Lower lobe of right lung (tissue), 2 donors: ENCODE measurements around the gene CRIP1. TPM values are rescaled to one million over a fixed set of nuclear protein-coding genes. Genes with fewer than 3 reads are reported as not detected.

Source experiments
- ATAC-seq, 2 donors: fragments of 200-7000 bp; cut with Tn5 transposase; one replicate each; pipeline ENCODE4 v1.9.1; 2020 to 2022; ENCODE audit warnings: mild to moderate bottlenecking in 2 of 2, moderate library complexity in 2 of 2
- DNase-seq: peaks from one replicate; pipeline ENCODE4 v3.0.0-alpha.2; 2020
- H3K27ac ChIP-seq: fragments of 200-600 bp; one replicate; pipeline ENCODE4 v1.8.0; 2022
- H3K27me3 ChIP-seq: fragments of 200-600 bp; one replicate; pipeline ENCODE4 v1.8.0; 2022; ENCODE audit warnings: low read depth
- H3K36me3 ChIP-seq: fragments of 200-600 bp; one replicate; pipeline ENCODE4 v1.8.0; 2022; ENCODE audit warnings: mild to moderate bottlenecking
- H3K4me1 ChIP-seq: fragments of 200-600 bp; one replicate; pipeline ENCODE4 v1.8.0; 2022
- H3K4me3 ChIP-seq: fragments of 200-600 bp; one replicate; pipeline ENCODE4 v1.8.0; 2022; ENCODE audit warnings: mild to moderate bottlenecking
- H3K9me3 ChIP-seq: fragments of 200-600 bp; one replicate; pipeline ENCODE4 v1.8.0; 2022
- CTCF ChIP-seq: fragments of 200-600 bp; IDR thresholded peaks from one replicate; pipeline ENCODE4 v1.8.0; 2022; ENCODE audit warnings: antibody characterized with exemption, mild to moderate bottlenecking
- intact Hi-C: fragments of 100-400 bp; cut with DNase I; formaldehyde crosslinking; loops from one replicate; pipeline ENCODE4 v1.11.0; 2022
- total RNA-seq: library from RNA; stranded (reverse); fragmentation: NEBNext Ultra II Directional; extraction: Animal tissue kit (Norgen Biotek cat#: 25700); gene quantifications from one replicate; pipeline ENCODE4 v1.2.1, GENCODE V29; 2021
- donor health status: DM: no; HTN: yes; CAD: no; lungs with severe emphysema.

Gene CRIP1
- total RNA-seq, 1 donor from 2014 or later: 237 TPM

GRCh38 chr14:105469456-105470349 lies 17.0 kb upstream of the CRIP1 start:
- Histone ChIP-seq H3K9me3 (no peaks in the 10 kb centered on the region), H3K27ac (peak overlapping the region; percentile 31), H3K36me3 (peaks cover 47% of the 10 kb centered on the region), H3K4me1 (peaks cover 61% of the 10 kb centered on the region), H3K4me3 (no peak overlapping the region), H3K27me3 (no peaks in the 10 kb centered on the region)
- ATAC-seq (no peak), DNase-seq (no peak)
- TF ChIP-seq CTCF: no peak
- intact Hi-C loops: no loop called here

- H3K9me3 ChIP-seq: no peaks in the 10 kb centered on the region
- TF ChIP-seq CTCF: no peak
- H3K4me3 ChIP-seq: no peak overlapping the region
- H3K36me3 ChIP-seq: peaks cover 37% of the 10 kb centered on the region
- intact Hi-C loops: no loop called here
- H3K27ac ChIP-seq: peak overlapping the region; percentile 28
- ATAC-seq (no peak), DNase-seq (no peak)
- peaks cover under 1% of the 10 kb centered on the region for H3K27me3 ChIP-seq
- peaks cover 63% of the 10 kb centered on the region for H3K4me1 ChIP-seq
Measured at GRCh38 chr14:105470350-105471296, 16.1 kb upstream of the CRIP1 start.

- peak overlapping the region; percentile 87 for H3K27ac ChIP-seq
- H3K4me1 ChIP-seq: peaks cover 65% of the 10 kb centered on the region
- peaks cover 7% of the 10 kb centered on the region for H3K27me3 ChIP-seq
- no peak overlapping the region for H3K4me3 ChIP-seq
- no peak for TF ChIP-seq CTCF
- DNase-seq (no peak), ATAC-seq (no peak)
- peaks cover 35% of the 10 kb centered on the region for H3K36me3 ChIP-seq
- no peaks in the 10 kb centered on the region for H3K9me3 ChIP-seq
- intact Hi-C loops: no loop called here
Measured at GRCh38 chr14:105471297-105471821, 15.3 kb upstream of the CRIP1 start.

- H3K27me3 ChIP-seq: peaks cover 7% of the 10 kb centered on the region
- H3K27ac ChIP-seq: peak overlapping the region; percentile 87
- DNase-seq (no peak), ATAC-seq (no peak)
- intact Hi-C loops: no loop called here
- no peak overlapping the region for H3K4me3 ChIP-seq
- H3K9me3 ChIP-seq: no peaks in the 10 kb centered on the region
- peaks cover 71% of the 10 kb centered on the region for H3K4me1 ChIP-seq
- peaks cover 29% of the 10 kb centered on the region for H3K36me3 ChIP-seq
- no peak for TF ChIP-seq CTCF
Measured at GRCh38 chr14:105471823-105472485, 14.7 kb upstream of the CRIP1 start.

GRCh38 chr14:105472486-105472991 lies 14.1 kb upstream of the CRIP1 start:
- ATAC-seq (peak; percentile 18 to 40), DNase-seq (peak; percentile 66)
- H3K27me3 ChIP-seq: peaks cover 7% of the 10 kb centered on the region
- TF ChIP-seq CTCF: no peak
- H3K27ac ChIP-seq: peak overlapping the region; percentile 87
- H3K4me1 ChIP-seq: peaks cover 76% of the 10 kb centered on the region
- no peaks in the 10 kb centered on the region for H3K9me3 ChIP-seq
- intact Hi-C loops: no loop called here
- H3K36me3 ChIP-seq: peaks cover 23% of the 10 kb centered on the region
- H3K4me3 ChIP-seq: no peak overlapping the region
